ENCODE data around the gene SCFD2. TPM values are rescaled to one million over a fixed set of nuclear protein-coding genes. Genes with fewer than 3 reads are reported as not detected.

SCFD2 gene
- polyA plus RNA-seq, 1 of the 3 experiments (the other 2 are of a cell fraction): 14.1 TPM

GRCh38 chr4:52983563-52984303 lies 382.1 kb downstream of the SCFD2 start (continued):
- no peak for TF ChIP-seq MAX (IDR thresholded peaks at IDR 0.05; ENCODE audit: low read depth)
- no peak for TF ChIP-seq GATA2 (CRISPR knock-in tag; IDR thresholded peaks at IDR 0.05)

- Histone ChIP-seq H3F3A (replicated peaks; ENCODE audit: insufficient read depth) (no peaks in the 10 kb centered on the region), H3K27ac (ENCODE audit: low read depth in 2 of 2, low read length in 1 of 2) (peak overlapping the region in 1 of 2 experiments; percentile 80; a peak in 2 of 4 replicates), H3K4me2 (no peak overlapping the region), H3K27me3 (ENCODE audit: insufficient read depth) (no peaks in the 10 kb centered on the region), H3K4me3 (ENCODE audit: low read depth in 2 of 2, low read length in 1 of 2) (no peak overlapping the region; a peak in 1 of 4 replicates), H3K79me2 (ENCODE audit: insufficient read depth) (no peaks in the 10 kb centered on the region), H3K9me3 (no peaks in the 10 kb centered on the region), H3K36me3 (replicated peaks in 1 of 2; ENCODE audit: control insufficient read depth in 1 of 2, insufficient read depth in 2 of 2, low read length in 1 of 2) (no peaks in the 10 kb centered on the region), H2AFZ (ENCODE audit: low read depth) (no peak overlapping the region), H3K9ac (no peak overlapping the region), H3K4me1 (ENCODE audit: control insufficient read depth in 1 of 2, insufficient read depth in 2 of 2, low read depth in 1 of 2, low read length in 1 of 2) (peaks cover 0 to 39% of the 10 kb centered on the region in 2 experiments; a peak in 2 of 4 replicates), H4K20me1 (ENCODE audit: insufficient read depth) (no peaks in the 10 kb centered on the region), H3K9me2 (no peaks in the 10 kb centered on the region)
- POLR2A ChIA-PET: interaction anchor here (1.2 to 1.4 kb wide), 3 partner anchors 115 to 437 kb away, joined by 3 to 5 read pairs (median 4); no protein-coding TSS in a partner anchor
- TF ChIP-seq GATA2 (CRISPR knock-in tag; IDR thresholded peaks at IDR 0.05): no peak
- no peak for TF ChIP-seq MAX (IDR thresholded peaks at IDR 0.05; ENCODE audit: low read depth)
- TF ChIP-seq NRF1 (IDR thresholded peaks at IDR 0.05; ENCODE audit: low read depth, low read length): no peak
- TF ChIP-seq MXI1 (IDR thresholded peaks at IDR 0.05; ENCODE audit: low read depth, low read length): no peak
- TF ChIP-seq TCF12 (IDR thresholded peaks at IDR 0.05): no peak
- no peak for TF ChIP-seq EP300 (IDR thresholded peaks at IDR 0.05; ENCODE audit: borderline replicate concordance in 1 of 2, low read depth in 1 of 2, low read length in 1 of 2)
- TF ChIP-seq USF2 (IDR thresholded peaks at IDR 0.05; ENCODE audit: borderline replicate concordance, low read depth, low read length): no peak
- TF ChIP-seq TAF1 (IDR thresholded peaks at IDR 0.05; ENCODE audit: borderline replicate concordance, low read depth, low read length): no peak
- TF ChIP-seq PBX3 (IDR thresholded peaks at IDR 0.05): no peak
- no peak for TF ChIP-seq RFX5 (IDR thresholded peaks at IDR 0.05; ENCODE audit: low read length)
- TF ChIP-seq EZH2phosphoT487 (IDR thresholded peaks at IDR 0.05; ENCODE audit: borderline replicate concordance, low read depth): no peak
- no peak for TF ChIP-seq SMC3 (IDR thresholded peaks at IDR 0.05; ENCODE audit: low read depth, low read length)
- TF ChIP-seq JUND (IDR thresholded peaks at IDR 0.05): no peak
- TF ChIP-seq NFIC (IDR thresholded peaks at IDR 0.05; ENCODE audit: borderline replicate concordance): no peak
- no peak for TF ChIP-seq GABPA (IDR thresholded peaks at IDR 0.05; ENCODE audit: low read depth)
- no peak for DNase-seq
- WGBS (ENCODE audit: low lambda C conversion rate): 64% methylated on average over 3 of the region's 3 CpGs
- CTCF ChIA-PET: interaction anchor here (0.6 to 9.8 kb wide), 56 partner anchors 11 to 1251 kb away, joined by 3 to 135 read pairs (median 4); partner anchors contain the start of genes RASL11B and USP46
These were observed 382.9 kb downstream of the SCFD2 start for GRCh38 chr4:52982946-52983340.
